B cell (primary cell): ENCODE results near the gene SCN3B. TPM values are rescaled to one million over a fixed set of nuclear protein-coding genes. Genes with fewer than 3 reads are reported as not detected.
A peak's percentile ranks its signal among the peaks of the same experiment; 100 is the strongest.

Experiments used
- ATAC-seq: fragments of 200-7000 bp; cut with Tn5 transposase; one replicate; pipeline ENCODE4 v1.10.0; 2021; ENCODE audit warnings: low read depth, mild to moderate bottlenecking, moderate number of reproducible peaks, moderate library complexity
- CTCF ChIA-PET: fragments of 350-600 bp; sonication (Branson Sonifier 250); formaldehyde crosslinking; loops from one replicate; lab custom pipeline; 2021; ENCODE audit warnings: antibody characterized with exemption, inconsistent platforms; lab: Charles Lee
- POLR2A ChIA-PET: fragments of 350-600 bp; sonication (Branson Sonifier 250); formaldehyde crosslinking; loops from one replicate; lab custom pipeline; 2021; ENCODE audit warnings: antibody characterized with exemption; lab: Charles Lee
- DNase-seq: peaks from one replicate; pipeline ENCODE4 v3.0.0; 2013
- H2AFZ ChIP-seq: 2 replicates; pipeline ENCODE4 v1.6.1; 2012; ENCODE audit warnings: mild to moderate bottlenecking, low read depth, low read length; ENCODE audit not compliant: insufficient read depth, poor library complexity, severe bottlenecking
- H3K27ac ChIP-seq, 2 donors: 1 replicate in 1 of 2; 2 replicates in 1 of 2; pipeline ENCODE4 v1.5.1; 2012 to 2013; ENCODE audit warnings: low read length in 2 of 2, mild to moderate bottlenecking in 2 of 2, moderate library complexity in 1 of 2
- H3K27me3 ChIP-seq, 4 experiments: fragments of 200-600 bp in 1 of 4; sonication (generic) in 1 of 4; replicated peaks in 1 of 4; 1 replicate in 2 of 4; 2 replicates in 2 of 4; pipeline versions ENCODE4 v1.6.1 to v1.7.0; 2013 to 2016; ENCODE audit warnings: low read length in 3 of 4, mild to moderate bottlenecking in 2 of 4, mixed read lengths in 1 of 4, moderate library complexity in 1 of 4; ENCODE audit not compliant: insufficient read depth in 4 of 4, control insufficient read depth in 3 of 4; ENCODE audit errors: control extremely low read depth in 1 of 4
- H3K36me3 ChIP-seq, 2 experiments: replicated peaks in 1 of 2; 1 replicate in 1 of 2; 2 replicates in 1 of 2; pipeline versions ENCODE4 v1.6.1 to v1.7.1; 2013; ENCODE audit warnings: low read length in 1 of 2; ENCODE audit not compliant: insufficient read depth in 2 of 2, control insufficient read depth in 1 of 2; ENCODE audit errors: control extremely low read depth in 1 of 2, extremely low read depth in 1 of 2
- H3K4me1 ChIP-seq, 2 donors: fragments of 200-600 bp in 1 of 2; sonication (generic) in 1 of 2; 1 replicate in 1 of 2; 2 replicates in 1 of 2; pipeline versions ENCODE4 v1.5.1 to v1.6.1; 2013 to 2017; ENCODE audit warnings: low read length in 2 of 2; ENCODE audit not compliant: control insufficient read depth in 2 of 2, insufficient read depth in 2 of 2
- H3K4me2 ChIP-seq: replicated peaks from 2 replicates; pipeline ENCODE3; 2012; ENCODE audit warnings: mild to moderate bottlenecking, low read depth, low read length; ENCODE audit not compliant: poor library complexity, severe bottlenecking
- H3K4me3 ChIP-seq, 5 experiments: fragments of 200-600 bp in 1 of 5; sonication (generic) in 1 of 5; 1 replicate in 3 of 5; 2 replicates in 2 of 5; pipeline versions ENCODE4 v1.5.1 to v1.7.0; 2011 to 2016; ENCODE audit warnings: low read length in 4 of 5, mild to moderate bottlenecking in 4 of 5, low read depth in 2 of 5, control low read depth in 1 of 5, moderate library complexity in 1 of 5; ENCODE audit not compliant: insufficient read depth in 1 of 5; ENCODE audit errors: control extremely low read depth in 1 of 5, extremely low read depth in 1 of 5
- H3K79me2 ChIP-seq: fragments of 200-600 bp; sonication (generic); one replicate; pipeline ENCODE4 v1.6.0; 2016; ENCODE audit warnings: low read length; ENCODE audit not compliant: control insufficient read depth, insufficient read depth
- H3K9ac ChIP-seq: fragments of 200-600 bp; sonication (generic); 2 replicates; pipeline ENCODE4 v1.6.1; 2017; ENCODE audit warnings: mild to moderate bottlenecking, low read length, moderate library complexity
- H3K9me3 ChIP-seq, 3 donors: one replicate each; pipeline versions ENCODE4 v1.6.1 to v1.7.1; 2013; ENCODE audit warnings: low read length in 2 of 3; ENCODE audit not compliant: control insufficient read depth in 2 of 3, insufficient read depth in 1 of 3; ENCODE audit errors: control extremely low read depth in 1 of 3
- H4K20me1 ChIP-seq: 2 replicates; pipeline ENCODE4 v1.6.0; 2012; ENCODE audit warnings: mild to moderate bottlenecking, low read length; ENCODE audit not compliant: insufficient read depth, control insufficient read depth, poor library complexity, severe bottlenecking
- H3K27ac Mint-ChIP-seq: one replicate; pipeline ENCODE4 v1.8.0; 2021; ENCODE audit warnings: mixed read lengths
- H3K27me3 Mint-ChIP-seq: one replicate; pipeline ENCODE4 v1.8.0; 2021; ENCODE audit warnings: mixed read lengths
- H3K4me1 Mint-ChIP-seq: one replicate; pipeline ENCODE4 v1.8.0; 2021; ENCODE audit warnings: mixed read lengths
- H3K4me3 Mint-ChIP-seq: one replicate; pipeline ENCODE4 v1.8.0; 2021; ENCODE audit warnings: mixed read lengths
- H3K9me3 Mint-ChIP-seq: one replicate; pipeline ENCODE4 v1.8.0; 2022; ENCODE audit warnings: mixed read lengths; ENCODE audit not compliant: insufficient read depth
- EZH2 ChIP-seq: IDR thresholded peaks from 2 replicates; pipeline ENCODE4 v1.6.1; 2012; ENCODE audit warnings: borderline replicate concordance, low read depth, mild to moderate bottlenecking, moderate library complexity, low read length; ENCODE audit not compliant: insufficient read depth, poor library complexity, severe bottlenecking
- WGBS: methylation state at CpG from one replicate; pipeline ENCODE4 v1.1.5; 2013; ENCODE audit warnings: missing lambda C conversion rate; ENCODE audit not compliant: insufficient coverage; 5-methylcytosine and 5-hydroxymethylcytosine counted together
- intact Hi-C: fragments of 100-400 bp; cut with micrococcal nuclease; formaldehyde crosslinking; loops from one replicate; pipeline ENCODE4 v1.10.0; 2022
- polyA plus RNA-seq: library from polyadenylated mRNA; depleted of rRNA; stranded (reverse); fragments of >200 nt; gene quantifications from 2 replicates; pipeline ENCODE4 v1.2.3, GENCODE V29; 2012
- total RNA-seq, 2 donors: library from RNA; stranded (reverse); fragments of 120-200 nt in 1 of 2; gene quantifications; 1 replicate in 1 of 2; 2 replicates in 1 of 2; pipeline versions ENCODE4 v1.2.3 to v1.2.4, GENCODE V29; 2013 to 2022
- TF ChIP-seq, protein P1 (sequence below): fragments of 200-600 bp; IDR thresholded peaks from one replicate; pipeline ENCODE4 v1.8.0; 2022; ENCODE audit warnings: antibody characterized with exemption, mild to moderate bottlenecking

Gene SCN3B
- total and polyA plus RNA-seq, 2 donors (not counting 1 experiment from before 2014, with no cell fraction given) = not detected

DNA sequence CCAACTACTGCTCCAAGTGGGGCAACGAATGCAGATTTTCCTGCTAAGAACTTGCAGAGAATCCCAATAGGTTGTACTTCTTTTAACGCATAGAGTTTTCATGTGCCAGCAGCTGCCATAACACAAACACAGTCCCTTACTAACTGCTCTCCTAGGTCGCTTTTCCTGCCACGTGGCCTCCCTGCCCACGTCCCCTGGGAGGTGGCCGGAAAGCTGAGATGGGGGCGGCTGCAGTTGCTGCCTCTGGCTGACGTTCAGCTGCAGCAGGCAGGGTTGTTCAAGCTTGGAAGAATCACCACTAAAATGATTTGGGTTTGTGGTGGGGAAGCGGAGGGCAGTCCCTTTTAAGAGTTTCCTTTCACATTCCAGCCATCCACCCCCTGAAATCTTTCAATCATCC is 47.7 kb upstream of the SCN3B start:
- no peaks in the 10 kb centered on the region for H3K9me3 Mint-ChIP-seq

DNA sequence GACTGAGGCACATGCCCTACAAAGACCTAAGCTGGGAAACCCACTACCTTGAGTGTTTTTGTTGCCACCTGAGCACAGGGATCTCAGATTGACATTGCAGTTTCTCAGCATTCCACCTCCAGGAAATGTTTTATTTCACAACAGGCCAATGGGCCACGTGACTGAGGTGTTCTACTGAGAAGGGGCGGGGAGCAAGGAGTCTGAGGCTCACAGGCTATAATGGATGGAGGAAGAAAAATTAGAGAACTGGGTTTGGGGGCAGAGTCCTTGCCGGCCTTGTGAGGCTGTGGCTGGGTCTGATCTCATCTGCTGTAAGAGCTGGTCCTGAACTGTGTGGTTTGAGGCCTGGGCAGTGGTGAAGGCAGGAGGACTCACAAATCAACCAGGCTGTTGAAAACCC is 46.3 kb upstream of the SCN3B start:
- H3K4me2 ChIP-seq = no peak overlapping the region
- intact Hi-C loops = no loop called here
- H3K27ac ChIP-seq = no peak overlapping the region
- POLR2A ChIA-PET = no interaction called here
- peaks cover 7% of the 10 kb centered on the region for H3K27me3 Mint-ChIP-seq
- no peaks in the 10 kb centered on the region for H3K9me3 Mint-ChIP-seq
- H3K4me1 Mint-ChIP-seq = peaks cover 15% of the 10 kb centered on the region
- H3K27ac Mint-ChIP-seq = no peak overlapping the region
- H3K4me3 Mint-ChIP-seq = no peak overlapping the region
- H2AFZ ChIP-seq = no peak overlapping the region
- H4K20me1 ChIP-seq = no peaks in the 10 kb centered on the region
- ATAC-seq (no peak), DNase-seq (no peak)
- no peaks in the 10 kb centered on the region for H3K79me2 ChIP-seq
- CTCF ChIA-PET = interaction anchor here (0.7 kb wide), 1 partner anchor 65 kb away, joined by 3 read pairs; no protein-coding TSS in a partner anchor
- H3K9me3 ChIP-seq = no peaks in the 10 kb centered on the region
- no peaks in the 10 kb centered on the region for H3K36me3 ChIP-seq
- peaks cover 8 to 11% of the 10 kb centered on the region in 2 donors for H3K4me1 ChIP-seq
- no peak overlapping the region for H3K9ac ChIP-seq
- WGBS = 86% methylated on average over 1 of the region's 3 CpGs
- peaks cover 0 to 9% (median 0%) of the 10 kb centered on the region in 4 experiments for H3K27me3 ChIP-seq
- TF ChIP-seq EZH2 = no peak
- H3K4me3 ChIP-seq = no peak overlapping the region

More for the DNA sequence above, 47.7 kb upstream of the SCN3B start:
- Mint-ChIP-seq H3K27ac (no peak overlapping the region), H3K4me3 (no peak overlapping the region), H3K4me1 (peaks cover 16% of the 10 kb centered on the region), H3K27me3 (peaks cover 7% of the 10 kb centered on the region)
- DNase-seq (no peak), ATAC-seq (no peak)
- H4K20me1 ChIP-seq = no peaks in the 10 kb centered on the region
- ChIA-PET POLR2A (no interaction called here), CTCF (no interaction called here)
- H3K9me3 ChIP-seq = no peaks in the 10 kb centered on the region
- peaks cover 8 to 11% of the 10 kb centered on the region in 2 donors for H3K4me1 ChIP-seq
- peak overlapping the region; percentile 44 for H3K4me2 ChIP-seq
- H3K9ac ChIP-seq = no peak overlapping the region
- WGBS = 57% methylated on average over 6 of the region's 9 CpGs
- no peak overlapping the region for H3K4me3 ChIP-seq
- H3K27me3 ChIP-seq = peaks cover 0 to 3% (median 0%) of the 10 kb centered on the region in 4 experiments
- intact Hi-C loops = no loop called here
- H2AFZ ChIP-seq = no peak overlapping the region
- H3K36me3 ChIP-seq = no peaks in the 10 kb centered on the region
- no peak overlapping the region for H3K27ac ChIP-seq
- H3K79me2 ChIP-seq = no peaks in the 10 kb centered on the region
- no peak for TF ChIP-seq EZH2
- TF ChIP-seq, protein P1, sequence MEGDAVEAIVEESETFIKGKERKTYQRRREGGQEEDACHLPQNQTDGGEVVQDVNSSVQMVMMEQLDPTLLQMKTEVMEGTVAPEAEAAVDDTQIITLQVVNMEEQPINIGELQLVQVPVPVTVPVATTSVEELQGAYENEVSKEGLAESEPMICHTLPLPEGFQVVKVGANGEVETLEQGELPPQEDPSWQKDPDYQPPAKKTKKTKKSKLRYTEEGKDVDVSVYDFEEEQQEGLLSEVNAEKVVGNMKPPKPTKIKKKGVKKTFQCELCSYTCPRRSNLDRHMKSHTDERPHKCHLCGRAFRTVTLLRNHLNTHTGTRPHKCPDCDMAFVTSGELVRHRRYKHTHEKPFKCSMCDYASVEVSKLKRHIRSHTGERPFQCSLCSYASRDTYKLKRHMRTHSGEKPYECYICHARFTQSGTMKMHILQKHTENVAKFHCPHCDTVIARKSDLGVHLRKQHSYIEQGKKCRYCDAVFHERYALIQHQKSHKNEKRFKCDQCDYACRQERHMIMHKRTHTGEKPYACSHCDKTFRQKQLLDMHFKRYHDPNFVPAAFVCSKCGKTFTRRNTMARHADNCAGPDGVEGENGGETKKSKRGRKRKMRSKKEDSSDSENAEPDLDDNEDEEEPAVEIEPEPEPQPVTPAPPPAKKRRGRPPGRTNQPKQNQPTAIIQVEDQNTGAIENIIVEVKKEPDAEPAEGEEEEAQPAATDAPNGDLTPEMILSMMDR = no peak
